Activated naive CD4-positive, alpha-beta T cell treated with anti-CD3 and anti-CD28 coated beads, Interleukin-2, amount 10 ng/mL, durations not matched to agents 7 days and 5 days (primary cell): ENCODE measurements around the gene TLCD1.

Experiments
- CTCF ChIA-PET: fragments of 350-600 bp; sonication (Branson Sonifier 250); formaldehyde crosslinking; loops from one replicate; lab custom pipeline; 2021; ENCODE audit warnings: antibody characterized with exemption; lab: Charles Lee
- DNase-seq: peaks from one replicate; pipeline ENCODE4 v3.0.0-alpha.2; 2020
- H3K27ac Mint-ChIP-seq: one replicate; pipeline ENCODE4 v1.8.0; 2021; ENCODE audit warnings: mild to moderate bottlenecking, moderate library complexity, mixed read lengths
- H3K27me3 Mint-ChIP-seq: one replicate; pipeline ENCODE4 v1.8.0; 2021; ENCODE audit warnings: mild to moderate bottlenecking, mixed read lengths
- H3K36me3 Mint-ChIP-seq: one replicate; pipeline ENCODE4 v1.8.0; 2021; ENCODE audit warnings: mixed read lengths
- H3K4me1 Mint-ChIP-seq: one replicate; pipeline ENCODE4 v1.8.0; 2021; ENCODE audit warnings: mixed read lengths
- H3K4me3 Mint-ChIP-seq: one replicate; pipeline ENCODE4 v1.8.0; 2021; ENCODE audit warnings: mild to moderate bottlenecking, moderate library complexity, mixed read lengths
- H3K9me3 Mint-ChIP-seq: one replicate; pipeline ENCODE4 v1.8.0; 2021; ENCODE audit warnings: mixed read lengths

The TLCD1 gene

GRCh38 chr17:28689011-28689410 lies 37.0 kb downstream of the TLCD1 start:
- CTCF ChIA-PET = interaction anchor here (0.5 to 2.1 kb wide), 5 partner anchors 14 to 179 kb away, joined by 3 to 6 read pairs (median 3); partner anchors contain the start of gene RSKR
- H3K9me3 Mint-ChIP-seq = no peaks in the 10 kb centered on the region
- peaks cover 72% of the 10 kb centered on the region for H3K36me3 Mint-ChIP-seq
- DNase-seq = no peak
- no peak overlapping the region for H3K4me3 Mint-ChIP-seq
- no peaks in the 10 kb centered on the region for H3K27me3 Mint-ChIP-seq
- H3K27ac Mint-ChIP-seq = peak overlapping the region; percentile 45
- no peaks in the 10 kb centered on the region for H3K4me1 Mint-ChIP-seq

DNA sequence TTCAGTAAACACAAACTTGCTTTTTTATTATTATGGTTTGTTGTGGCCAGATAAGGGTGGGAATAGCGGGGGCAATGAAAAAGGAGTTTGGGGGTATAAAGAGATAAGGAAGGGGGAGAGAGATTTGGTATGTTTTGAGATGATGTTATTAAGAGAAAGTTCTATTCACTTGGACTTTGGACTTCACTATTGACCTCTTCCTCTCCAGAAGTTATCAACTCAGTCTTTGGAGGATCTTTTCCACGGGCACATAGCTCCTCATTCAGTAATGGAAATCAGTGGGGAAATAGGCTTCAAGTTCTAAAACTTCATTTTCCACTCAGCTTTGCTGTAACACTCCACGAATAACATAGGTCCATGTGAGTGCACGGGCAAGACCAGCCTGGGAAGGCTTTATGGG lies 37.6 kb downstream of the TLCD1 start:
- Mint-ChIP-seq H3K27me3 (no peaks in the 10 kb centered on the region), H3K4me3 (no peak overlapping the region), H3K27ac (no peak overlapping the region), H3K4me1 (no peaks in the 10 kb centered on the region), H3K9me3 (no peaks in the 10 kb centered on the region), H3K36me3 (peaks cover 70% of the 10 kb centered on the region)
- CTCF ChIA-PET = interaction anchor here (0.5 to 2.1 kb wide), 5 partner anchors 13 to 180 kb away, joined by 3 to 6 read pairs (median 3); partner anchors contain the start of gene RSKR
- DNase-seq = no peak

GRCh38 chr17:28686296-28686695 lies 39.7 kb downstream of the TLCD1 start:
- Mint-ChIP-seq H3K4me3 (no peak overlapping the region), H3K9me3 (no peaks in the 10 kb centered on the region), H3K36me3 (peaks cover 78% of the 10 kb centered on the region), H3K27ac (no peak overlapping the region), H3K4me1 (no peaks in the 10 kb centered on the region), H3K27me3 (no peaks in the 10 kb centered on the region)
- CTCF ChIA-PET = interaction anchor here (1.0 kb wide), 1 partner anchor 10 kb away, joined by 3 read pairs; no protein-coding TSS in a partner anchor
- DNase-seq = no peak

GRCh38 chr17:28685366-28685765 lies 40.7 kb downstream of the TLCD1 start:
- Mint-ChIP-seq H3K36me3 (peaks cover 76% of the 10 kb centered on the region), H3K27me3 (no peaks in the 10 kb centered on the region), H3K4me3 (no peak overlapping the region), H3K4me1 (no peaks in the 10 kb centered on the region), H3K27ac (no peak overlapping the region), H3K9me3 (no peaks in the 10 kb centered on the region)
- no peak for DNase-seq
- CTCF ChIA-PET = no interaction called here

GRCh38 chr17:28684963-28685362 lies 41.1 kb downstream of the TLCD1 start:
- Mint-ChIP-seq H3K27ac (no peak overlapping the region), H3K27me3 (no peaks in the 10 kb centered on the region), H3K4me3 (no peak overlapping the region), H3K4me1 (no peaks in the 10 kb centered on the region), H3K9me3 (no peaks in the 10 kb centered on the region), H3K36me3 (peaks cover 72% of the 10 kb centered on the region)
- CTCF ChIA-PET = no interaction called here
- no peak for DNase-seq

- Mint-ChIP-seq H3K36me3 (peaks cover 61% of the 10 kb centered on the region), H3K4me1 (no peaks in the 10 kb centered on the region), H3K9me3 (no peaks in the 10 kb centered on the region), H3K27me3 (no peaks in the 10 kb centered on the region), H3K27ac (no peak overlapping the region), H3K4me3 (no peak overlapping the region)
- CTCF ChIA-PET = no interaction called here
- no peak for DNase-seq
These were observed 43.4 kb downstream of the TLCD1 start for GRCh38 chr17:28682655-28683054.

DNA sequence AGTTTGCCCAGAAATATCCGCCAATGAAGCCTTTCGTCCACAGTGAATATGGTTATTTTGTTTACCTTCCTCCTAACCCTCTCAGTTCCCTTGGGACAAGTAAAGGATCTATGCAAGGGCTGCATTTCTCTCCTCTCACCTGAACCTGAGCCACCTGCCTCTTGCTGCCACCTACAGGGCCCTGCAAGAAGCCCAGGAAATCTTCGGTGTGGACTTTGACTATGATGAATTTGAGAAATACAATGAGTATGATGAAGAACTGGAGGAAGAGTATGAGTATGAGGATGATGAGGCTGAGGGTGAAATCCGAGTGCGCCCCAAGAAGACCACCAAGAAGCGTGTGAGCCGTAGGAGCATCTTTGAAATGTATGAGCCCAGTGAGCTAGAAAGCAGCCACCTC lies 50.1 kb downstream of the TLCD1 start:
- Mint-ChIP-seq H3K4me1 (no peaks in the 10 kb centered on the region), H3K4me3 (no peak overlapping the region), H3K27me3 (no peaks in the 10 kb centered on the region), H3K9me3 (no peaks in the 10 kb centered on the region), H3K27ac (no peak overlapping the region), H3K36me3 (peaks cover 62% of the 10 kb centered on the region)
- DNase-seq = peak; percentile 43
- CTCF ChIA-PET = interaction anchor here (0.7 to 3.8 kb wide), 7 partner anchors 11 to 150 kb away, joined by 3 to 35 read pairs (median 4); partner anchors contain the start of gene BLTP2

GRCh38 chr17:28675490-28675889 lies 50.5 kb downstream of the TLCD1 start:
- H3K4me3 Mint-ChIP-seq = no peak overlapping the region
- CTCF ChIA-PET = interaction anchor here (1.2 to 3.8 kb wide), 6 partner anchors 11 to 34 kb away, joined by 3 to 35 read pairs (median 4); partner anchors contain the start of gene BLTP2
- H3K4me1 Mint-ChIP-seq = no peaks in the 10 kb centered on the region
- no peak overlapping the region for H3K27ac Mint-ChIP-seq
- no peaks in the 10 kb centered on the region for H3K27me3 Mint-ChIP-seq
- H3K36me3 Mint-ChIP-seq = peaks cover 64% of the 10 kb centered on the region
- DNase-seq = no peak
- no peaks in the 10 kb centered on the region for H3K9me3 Mint-ChIP-seq
